CD8-positive, alpha-beta memory T cell (primary cell): ENCODE measurements around the gene GPBP1. TPM values are rescaled to one million over a fixed set of nuclear protein-coding genes. Genes with fewer than 3 reads are reported as not detected.
A peak's percentile ranks its signal among the peaks of the same experiment; 100 is the strongest.
"Not testable (repeated sequence)": the region's sequence is repeated elsewhere in the genome, so short reads cannot be mapped to it uniquely, and the experiment has no call there.

Experiments used
- CTCF ChIA-PET: fragments of 350-600 bp; sonication (Branson Sonifier 250); formaldehyde crosslinking; loops from one replicate; lab custom pipeline; 2021; ENCODE audit warnings: antibody characterized with exemption; lab: Charles Lee
- POLR2A ChIA-PET: fragments of 350-600 bp; sonication (Branson Sonifier 250); formaldehyde crosslinking; loops from one replicate; lab custom pipeline; 2021; ENCODE audit warnings: antibody characterized with exemption; lab: Charles Lee
- DNase-seq, 5 donors: peaks; one replicate each; pipeline versions ENCODE4 v3.0.0 to v3.0.0-alpha.2; 2020 to 2022; ENCODE audit warnings: mixed read lengths in 1 of 5
- H3K27ac ChIP-seq: one replicate; pipeline ENCODE4 v1.7.0; 2013; ENCODE audit warnings: low read depth, mild to moderate bottlenecking, low read length, moderate library complexity
- H3K27me3 ChIP-seq: 2 replicates; pipeline ENCODE4 v1.7.0; 2013; ENCODE audit warnings: low read length, mild to moderate bottlenecking; ENCODE audit not compliant: insufficient read depth, poor library complexity, severe bottlenecking
- H3K36me3 ChIP-seq: 2 replicates; pipeline ENCODE4 v1.7.0; 2013; ENCODE audit warnings: mild to moderate bottlenecking, low read length, moderate library complexity; ENCODE audit not compliant: insufficient read depth
- H3K4me1 ChIP-seq: 2 replicates; pipeline ENCODE4 v1.7.0; 2013; ENCODE audit warnings: mild to moderate bottlenecking, low read length, moderate library complexity; ENCODE audit not compliant: insufficient read depth
- H3K4me3 ChIP-seq: 2 replicates; pipeline ENCODE4 v1.7.0; 2013; ENCODE audit warnings: mild to moderate bottlenecking, low read length
- H3K9me3 ChIP-seq: 2 replicates; pipeline ENCODE4 v1.7.0; 2013; ENCODE audit warnings: mild to moderate bottlenecking, low read length
- H3K27ac Mint-ChIP-seq, 8 donors: one replicate each; pipeline ENCODE4 v1.8.0; 2020 to 2021; ENCODE audit warnings: mixed read lengths in 8 of 8, mild to moderate bottlenecking in 6 of 8, inconsistent platforms in 3 of 8, moderate library complexity in 3 of 8
- H3K27me3 Mint-ChIP-seq, 2 donors: one replicate each; pipeline ENCODE4 v1.8.0; 2020 to 2021; ENCODE audit warnings: mixed read lengths in 2 of 2, mild to moderate bottlenecking in 1 of 2, moderate library complexity in 1 of 2
- H3K36me3 Mint-ChIP-seq, 3 donors: one replicate each; pipeline ENCODE4 v1.8.0; 2020 to 2021; ENCODE audit warnings: mixed read lengths in 3 of 3, inconsistent platforms in 1 of 3, mild to moderate bottlenecking in 1 of 3
- H3K4me1 Mint-ChIP-seq, 3 donors: one replicate each; pipeline ENCODE4 v1.8.0; 2020 to 2021; ENCODE audit warnings: mixed read lengths in 3 of 3, inconsistent platforms in 1 of 3, mild to moderate bottlenecking in 1 of 3
- H3K4me3 Mint-ChIP-seq, 7 donors: one replicate each; pipeline ENCODE4 v1.8.0; 2020 to 2021; ENCODE audit warnings: mixed read lengths in 7 of 7, mild to moderate bottlenecking in 6 of 7, moderate library complexity in 4 of 7, inconsistent platforms in 2 of 7
- H3K9me3 Mint-ChIP-seq, 5 donors: one replicate each; pipeline ENCODE4 v1.8.0; 2020 to 2022; ENCODE audit warnings: mixed read lengths in 5 of 5, mild to moderate bottlenecking in 3 of 5, moderate library complexity in 2 of 5, inconsistent platforms in 1 of 5
- polyA plus RNA-seq: library from polyadenylated mRNA; unstranded; fragments of 300-500 nt; fragmentation: Illumina TruSeq; gene quantifications from one replicate; pipeline ENCODE4 v1.2.3, GENCODE V29; 2021
- total RNA-seq, 2 experiments: library from RNA; stranded (reverse); gene quantifications; one replicate each; pipeline ENCODE4 v1.2.3, GENCODE V29; 2021

The GPBP1 gene
- total and polyA plus RNA-seq, 3 experiments from 2014 or later: 77.7 to 101 (median 81.9) TPM

DNA sequence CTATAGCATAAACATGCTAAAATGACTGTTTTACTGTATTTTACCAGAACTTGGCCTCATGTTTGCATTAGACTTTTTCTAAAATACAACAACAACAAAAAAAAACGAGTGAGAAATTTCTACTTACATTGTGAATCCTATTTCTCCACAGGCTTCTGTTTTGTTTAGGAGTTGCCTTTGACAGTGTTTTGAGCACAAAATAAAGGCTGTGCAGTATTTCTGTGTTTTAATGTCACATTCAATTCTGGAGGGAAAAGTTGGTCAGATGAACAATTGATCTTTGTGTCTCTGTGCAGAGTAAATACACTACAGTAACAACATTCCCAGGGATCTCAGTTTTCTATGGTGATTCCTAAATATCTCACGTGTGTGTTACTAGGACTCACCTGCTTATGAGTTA is 131.1 kb downstream of the GPBP1 start:
- Histone ChIP-seq H3K9me3 (no peaks in the 10 kb centered on the region), H3K4me3 (no peak overlapping the region), H3K4me1 (no peaks in the 10 kb centered on the region), H3K27me3 (no peaks in the 10 kb centered on the region), H3K36me3 (no peaks in the 10 kb centered on the region), H3K27ac (no peak overlapping the region)
- CTCF ChIA-PET: no interaction called here
- Mint-ChIP-seq H3K27ac (no peak overlapping the region), H3K36me3 (peaks cover 0 to 8% (median 3%) of the 10 kb centered on the region in 3 donors), H3K9me3 (peaks cover 3 to 12% (median 5%) of the 10 kb centered on the region in 5 donors), H3K27me3 (peaks cover 4 to 9% of the 10 kb centered on the region in 2 donors), H3K4me3 (no peak overlapping the region), H3K4me1 (peaks cover 0 to 7% (median 2%) of the 10 kb centered on the region in 3 donors)
- POLR2A ChIA-PET: no interaction called here
- DNase-seq: no peak

DNA sequence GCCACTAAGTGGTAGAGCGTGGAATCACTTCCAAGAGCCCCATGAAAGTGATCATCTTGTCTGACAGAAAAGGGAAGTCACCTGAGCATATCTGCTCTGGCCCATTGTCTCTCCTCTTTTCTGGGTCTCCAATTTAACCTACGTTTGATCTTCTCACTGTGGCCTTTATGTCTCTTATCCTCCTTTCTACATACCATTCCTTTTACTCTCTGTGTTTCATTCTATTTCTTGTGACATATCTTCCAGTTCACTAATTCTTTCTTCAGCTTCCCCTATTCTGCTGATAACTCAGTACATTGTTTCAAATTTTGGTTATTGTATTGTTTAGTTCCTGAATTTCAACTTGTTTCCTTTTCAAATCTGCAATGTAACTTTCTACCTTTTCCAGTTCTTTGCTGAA is 132.5 kb downstream of the GPBP1 start:
- Mint-ChIP-seq H3K27ac (peak overlapping the region in 1 of 8 donors; percentile 0), H3K36me3 (peaks cover 0 to 8% (median 3%) of the 10 kb centered on the region in 3 donors), H3K27me3 (peaks cover 4 to 14% of the 10 kb centered on the region in 2 donors), H3K4me1 (peaks cover 0 to 7% (median 2%) of the 10 kb centered on the region in 3 donors), H3K4me3 (no peak overlapping the region), H3K9me3 (peaks cover 3 to 12% (median 5%) of the 10 kb centered on the region in 5 donors)
- Histone ChIP-seq H3K27ac (no peak overlapping the region), H3K27me3 (no peaks in the 10 kb centered on the region), H3K4me3 (no peak overlapping the region), H3K9me3 (no peaks in the 10 kb centered on the region), H3K36me3 (no peaks in the 10 kb centered on the region), H3K4me1 (no peaks in the 10 kb centered on the region)
- CTCF ChIA-PET: no interaction called here
- POLR2A ChIA-PET: no interaction called here
- DNase-seq: no peak

DNA sequence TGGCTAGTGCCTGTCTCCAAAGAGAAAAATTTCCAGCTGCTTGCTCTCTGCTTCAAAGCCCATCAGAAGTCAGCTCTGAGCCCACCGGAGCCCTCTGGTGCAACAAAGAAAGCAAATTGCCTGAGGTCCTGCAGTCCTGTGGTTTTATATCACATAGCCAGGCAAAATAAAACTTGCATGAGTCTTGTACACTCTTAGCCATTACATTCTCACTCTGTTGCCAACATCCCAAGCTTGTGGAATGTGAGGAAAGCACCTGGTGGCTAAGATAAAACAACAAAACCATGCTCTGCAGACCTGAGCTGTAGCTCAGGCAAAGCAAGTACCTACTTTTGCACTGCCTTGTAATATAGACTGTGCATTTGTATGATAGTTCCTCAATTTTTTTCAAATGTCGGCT is 133.7 kb downstream of the GPBP1 start:
- Histone ChIP-seq H3K4me3 (no peak overlapping the region), H3K36me3 (no peaks in the 10 kb centered on the region), H3K9me3 (no peaks in the 10 kb centered on the region), H3K4me1 (no peaks in the 10 kb centered on the region), H3K27ac (no peak overlapping the region), H3K27me3 (no peaks in the 10 kb centered on the region)
- H3K27ac Mint-ChIP-seq: no peak overlapping the region
- H3K36me3 Mint-ChIP-seq: peaks cover 0 to 8% (median 3%) of the 10 kb centered on the region in 3 donors
- H3K4me1 Mint-ChIP-seq: peaks cover 0 to 3% (median 0%) of the 10 kb centered on the region in 3 donors
- CTCF ChIA-PET: interaction anchor here (0.8 to 1.1 kb wide), 3 partner anchors 8 to 10 kb away, joined by 3 read pairs; no protein-coding TSS in a partner anchor
- peaks cover 4 to 14% of the 10 kb centered on the region in 2 donors for H3K27me3 Mint-ChIP-seq
- H3K4me3 Mint-ChIP-seq: no peak overlapping the region
- POLR2A ChIA-PET: no interaction called here
- peaks cover 3 to 12% (median 5%) of the 10 kb centered on the region in 5 donors for H3K9me3 Mint-ChIP-seq
- DNase-seq: no peak

DNA sequence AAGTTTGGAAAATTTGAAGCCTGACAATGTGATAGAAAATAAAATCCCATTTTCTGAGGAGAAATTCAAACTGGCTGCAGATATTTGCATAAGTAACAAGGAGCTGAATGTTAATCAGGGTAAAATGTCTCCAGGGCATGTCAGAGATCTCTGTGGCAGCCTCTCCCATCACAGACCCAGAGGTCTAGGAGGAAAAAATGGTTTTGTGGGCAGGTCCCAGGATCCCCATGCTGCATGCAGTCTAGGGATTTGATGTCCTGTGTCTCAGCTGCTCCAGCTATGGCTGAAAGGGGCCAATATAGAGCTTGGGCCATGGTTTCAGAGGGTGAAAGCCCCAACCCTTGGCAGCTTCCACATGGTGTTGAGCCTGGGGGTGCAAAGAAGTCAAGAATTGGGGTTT is 135.2 kb downstream of the GPBP1 start:
- H3K9me3 ChIP-seq, H3K36me3 Mint-ChIP-seq, H3K4me1 ChIP-seq, H3K4me1 Mint-ChIP-seq, POLR2A ChIA-PET, H3K4me3 ChIP-seq, DNase-seq, H3K27ac ChIP-seq, H3K36me3 ChIP-seq, H3K27ac Mint-ChIP-seq, CTCF ChIA-PET, H3K4me3 Mint-ChIP-seq, H3K27me3 ChIP-seq: not testable (repeated sequence)
- Mint-ChIP-seq H3K27me3 (peaks cover 5 to 19% of the 10 kb centered on the region in 2 donors), H3K9me3 (peaks cover 3 to 12% (median 5%) of the 10 kb centered on the region in 5 donors)

DNA sequence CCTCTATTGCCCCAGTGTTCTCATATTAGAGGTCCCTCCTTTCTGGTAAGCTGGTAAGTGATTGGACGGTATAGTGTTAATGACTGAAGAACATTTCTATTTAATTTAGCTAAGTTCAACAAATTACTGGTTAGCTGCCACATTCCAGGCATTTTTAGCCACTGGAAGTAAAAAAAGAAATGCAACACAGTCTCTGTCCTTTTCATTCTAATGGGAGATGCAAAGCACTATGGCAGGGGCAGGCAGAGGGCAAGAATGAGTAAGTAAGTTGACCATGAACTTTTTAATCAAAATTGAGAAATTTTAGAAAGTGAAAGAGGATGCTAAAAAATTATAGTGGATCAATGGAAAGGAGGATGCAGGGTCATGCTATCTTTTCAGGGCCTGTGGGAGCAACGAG is 137.4 kb downstream of the GPBP1 start:
- Histone ChIP-seq H3K36me3 (no peaks in the 10 kb centered on the region), H3K9me3 (no peaks in the 10 kb centered on the region), H3K4me3 (no peak overlapping the region), H3K27ac (no peak overlapping the region), H3K27me3 (no peaks in the 10 kb centered on the region), H3K4me1 (no peaks in the 10 kb centered on the region)
- Mint-ChIP-seq H3K27me3 (peaks cover 7 to 30% of the 10 kb centered on the region in 2 donors), H3K9me3 (peaks cover 3 to 12% (median 5%) of the 10 kb centered on the region in 5 donors), H3K4me3 (no peak overlapping the region), H3K27ac (no peak overlapping the region), H3K4me1 (peaks cover 0 to 3% (median 0%) of the 10 kb centered on the region in 3 donors), H3K36me3 (peaks cover 0 to 7% (median 3%) of the 10 kb centered on the region in 3 donors)
- ChIA-PET CTCF (interaction anchor here (1.0 kb wide), 1 partner anchor 17 kb away, joined by 3 read pairs; no protein-coding TSS in a partner anchor), POLR2A (no interaction called here)
- DNase-seq: no peak

DNA sequence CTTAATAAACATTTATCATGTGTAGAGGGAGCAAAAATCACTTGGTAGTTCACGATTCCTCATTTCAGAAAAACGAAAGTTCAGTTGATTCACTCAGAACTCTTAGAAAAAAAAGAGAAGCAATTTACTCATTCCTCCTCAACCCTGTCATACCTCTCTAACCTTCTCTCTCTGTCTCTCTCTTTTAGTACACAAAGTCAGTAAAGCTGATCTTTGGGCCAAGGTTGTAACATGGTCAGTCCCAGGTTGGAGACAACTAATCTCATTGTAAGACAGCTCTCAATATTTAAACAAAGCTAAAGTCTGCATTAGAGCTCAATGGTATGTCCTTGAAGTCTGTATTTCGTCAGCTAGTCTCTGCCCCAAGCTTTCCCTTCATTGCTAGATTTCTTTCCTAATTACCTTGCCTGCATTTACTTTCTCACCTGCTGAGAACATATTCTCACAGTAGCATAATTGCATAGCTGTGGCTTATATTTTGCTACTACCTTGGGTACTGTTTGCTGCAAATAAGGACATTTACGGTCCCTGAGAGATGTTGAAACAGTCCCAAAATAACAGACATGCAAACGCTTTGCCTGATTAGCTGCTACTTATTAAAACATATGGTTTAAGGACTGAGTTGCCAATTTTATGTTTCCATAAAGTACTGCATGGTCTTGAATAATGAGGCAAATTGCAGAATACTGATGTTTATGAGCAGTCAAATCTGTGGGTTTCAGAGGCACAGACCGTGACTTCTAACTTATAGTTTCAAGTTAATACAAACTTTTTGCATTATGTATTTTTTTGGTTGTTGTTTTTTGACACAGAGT is 138.3 kb downstream of the GPBP1 start:
- Mint-ChIP-seq H3K4me3 (no peak overlapping the region), H3K4me1 (peaks cover 0 to 3% (median 0%) of the 10 kb centered on the region in 3 donors), H3K27ac (no peak overlapping the region), H3K36me3 (no peaks in the 10 kb centered on the region), H3K9me3 (peaks cover 0 to 3% (median 0%) of the 10 kb centered on the region in 5 donors), H3K27me3 (peaks cover 3 to 35% of the 10 kb centered on the region in 2 donors)
- POLR2A ChIA-PET: no interaction called here
- Histone ChIP-seq H3K4me1 (no peaks in the 10 kb centered on the region), H3K27me3 (no peaks in the 10 kb centered on the region), H3K4me3 (no peak overlapping the region), H3K36me3 (no peaks in the 10 kb centered on the region), H3K27ac (no peak overlapping the region), H3K9me3 (no peaks in the 10 kb centered on the region)
- CTCF ChIA-PET: no interaction called here
- no peak for DNase-seq

DNA sequence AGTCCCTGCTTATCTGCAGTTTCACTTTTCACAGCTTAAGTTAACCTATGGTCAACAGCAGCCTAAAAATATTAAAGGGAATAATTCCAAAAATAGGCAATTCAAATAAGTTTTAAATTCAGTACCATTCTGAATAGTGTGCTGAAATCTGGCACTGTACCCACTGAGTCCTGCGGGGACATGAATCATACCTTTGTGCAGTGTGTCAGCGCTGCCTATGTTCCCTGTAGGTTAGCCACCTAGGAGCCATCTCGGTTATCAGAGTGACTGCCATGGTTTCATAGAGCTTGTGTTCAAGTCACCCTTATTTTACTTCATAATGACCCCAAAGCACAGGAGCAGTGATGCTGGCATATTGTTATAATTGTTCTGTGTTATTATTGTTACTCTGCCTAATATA is 139.9 kb downstream of the GPBP1 start:
- no peaks in the 10 kb centered on the region for H3K9me3 ChIP-seq
- POLR2A ChIA-PET: no interaction called here
- peaks cover 3 to 45% of the 10 kb centered on the region in 2 donors for H3K27me3 Mint-ChIP-seq
- H3K4me3 ChIP-seq: no peak overlapping the region
- H3K27ac ChIP-seq: no peak overlapping the region
- no peaks in the 10 kb centered on the region for H3K36me3 Mint-ChIP-seq
- H3K9me3 Mint-ChIP-seq: no peaks in the 10 kb centered on the region
- CTCF ChIA-PET: no interaction called here
- no peak overlapping the region for H3K27ac Mint-ChIP-seq
- no peaks in the 10 kb centered on the region for H3K36me3 ChIP-seq
- peaks cover 0 to 3% (median 0%) of the 10 kb centered on the region in 3 donors for H3K4me1 Mint-ChIP-seq
- H3K4me3 Mint-ChIP-seq: no peak overlapping the region
- H3K27me3 ChIP-seq: no peaks in the 10 kb centered on the region
- DNase-seq: no peak
- no peaks in the 10 kb centered on the region for H3K4me1 ChIP-seq
